KMS-11 (cell line): ENCODE results near the gene MARCHF5.
A peak's percentile ranks its signal among the peaks of the same experiment; 100 is the strongest.

Experiments
- H2AFZ ChIP-seq: fragments of 200-600 bp; sonication (generic); 2 replicates; pipeline ENCODE4 v1.6.1; 2016; ENCODE audit warnings: antibody characterized with exemption, mixed run types, low read depth
- H3K27ac ChIP-seq: fragments of 200-600 bp; sonication (generic); 2 replicates; pipeline ENCODE4 v1.6.1; 2016; ENCODE audit warnings: mild to moderate bottlenecking, mixed run types
- H3K27me3 ChIP-seq: fragments of 200-600 bp; sonication (generic); 2 replicates; pipeline ENCODE4 v1.6.1; 2017; ENCODE audit warnings: mild to moderate bottlenecking, low read depth, mixed run types, moderate library complexity; ENCODE audit not compliant: insufficient read depth
- H3K36me3 ChIP-seq: fragments of 200-600 bp; sonication (generic); 2 replicates; pipeline ENCODE4 v1.6.1; 2017; ENCODE audit warnings: mild to moderate bottlenecking, mixed run types; ENCODE audit not compliant: insufficient read depth
- H3K4me1 ChIP-seq: fragments of 200-600 bp; sonication (generic); 2 replicates; pipeline ENCODE4 v1.6.1; 2016; ENCODE audit warnings: mild to moderate bottlenecking, low read depth, mixed run types; ENCODE audit not compliant: poor library complexity, severe bottlenecking
- H3K4me2 ChIP-seq: fragments of 200-600 bp; sonication (generic); 2 replicates; pipeline ENCODE4 v1.7.0; 2016; ENCODE audit warnings: mild to moderate bottlenecking, mixed run types
- H3K4me3 ChIP-seq: fragments of 200-600 bp; sonication (generic); IDR thresholded peaks from 2 replicates; pipeline ENCODE4 v1.6.1; 2017; ENCODE audit warnings: low read depth, low read length, mixed read lengths; ENCODE audit not compliant: insufficient read depth
- H3K79me2 ChIP-seq: fragments of 200-600 bp; sonication (generic); 2 replicates; pipeline ENCODE4 v1.6.1; 2016; ENCODE audit warnings: low read depth, mixed run types; ENCODE audit not compliant: insufficient read depth
- H3K9ac ChIP-seq: fragments of 200-600 bp; sonication (generic); 2 replicates; pipeline ENCODE4 v1.6.1; 2016; ENCODE audit warnings: mild to moderate bottlenecking, mixed run types
- H4K20me1 ChIP-seq: fragments of 200-600 bp; sonication (generic); 2 replicates; pipeline ENCODE4 v1.6.1; 2016; ENCODE audit warnings: mild to moderate bottlenecking, mixed run types; ENCODE audit not compliant: insufficient read depth
- TF ChIP-seq, protein P1 (sequence below): fragments of 200-600 bp; sonication (generic); conservative IDR thresholded peaks from 2 replicates; pipeline ENCODE4 v1.6.1; 2017; ENCODE audit warnings: low read depth, mild to moderate bottlenecking, antibody characterized with exemption, low read length, moderate library complexity, mixed read lengths

Gene MARCHF5, protein sequence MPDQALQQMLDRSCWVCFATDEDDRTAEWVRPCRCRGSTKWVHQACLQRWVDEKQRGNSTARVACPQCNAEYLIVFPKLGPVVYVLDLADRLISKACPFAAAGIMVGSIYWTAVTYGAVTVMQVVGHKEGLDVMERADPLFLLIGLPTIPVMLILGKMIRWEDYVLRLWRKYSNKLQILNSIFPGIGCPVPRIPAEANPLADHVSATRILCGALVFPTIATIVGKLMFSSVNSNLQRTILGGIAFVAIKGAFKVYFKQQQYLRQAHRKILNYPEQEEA

DNA sequence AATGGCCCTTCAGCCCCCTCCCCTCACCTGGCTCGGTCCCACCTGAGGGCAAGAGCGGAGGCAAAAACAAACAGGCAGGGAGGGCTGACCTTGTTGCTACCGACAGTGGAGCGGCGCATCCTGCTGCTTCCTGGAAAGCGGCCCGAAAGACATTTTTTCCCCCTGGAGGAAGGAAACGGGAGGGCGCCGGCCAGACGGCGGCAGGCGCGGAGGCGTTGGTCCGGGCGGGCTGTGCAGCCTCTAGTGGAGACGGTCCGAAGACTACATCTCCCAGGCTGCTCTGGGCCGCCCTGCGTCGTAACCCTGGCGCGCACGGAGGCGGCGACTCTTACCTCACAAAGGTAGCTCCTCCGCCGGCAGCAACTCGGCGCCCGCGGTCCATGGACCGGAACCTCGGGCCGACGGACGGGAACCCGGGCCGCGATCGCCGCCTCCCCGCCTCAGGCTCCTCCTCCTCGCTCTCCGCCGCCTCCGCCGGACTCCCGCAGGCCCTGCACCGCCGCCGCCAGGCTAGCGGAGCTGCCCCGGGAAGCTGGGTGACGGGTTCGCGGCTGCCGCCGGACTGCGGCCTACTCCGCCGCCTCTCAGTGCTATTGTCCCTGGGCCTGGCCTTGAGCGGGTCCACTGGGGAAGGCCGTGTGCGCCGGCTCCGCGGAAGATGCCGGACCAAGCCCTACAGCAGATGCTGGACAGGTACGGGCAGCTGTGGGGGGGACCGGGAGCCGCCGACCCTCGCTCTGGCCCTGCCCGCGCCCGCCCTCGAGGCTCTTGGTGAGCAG lies at the start of gene MARCHF5, which contains the start of gene CPEB3:
MARCHF5 (plus strand) TSS at position 331 of the 779 bp plus-strand sequence; CDS start at position 659, 328 bp downstream.
CPEB3 (minus strand) TSS at position 242 of the 779 bp plus-strand sequence. CDS start 50,728 bp downstream, outside the sequence.
- Histone ChIP-seq H3K4me3 (no peak within 1 kb of the TSS), H3K27ac (peak within 1 kb of the TSS; percentile 72), H3K36me3 (no peaks in the 10 kb centered on the region), H4K20me1 (peaks cover 8% of the 10 kb centered on the region; the same call in 1 of the 2 replicates), H3K4me1 (peaks cover 36% of the 10 kb centered on the region), H3K4me2 (peak within 1 kb of the TSS; percentile 96), H3K79me2 (peaks cover 79% of the 10 kb centered on the region), H3K27me3 (no peaks in the 10 kb centered on the region), H2AFZ (peak within 1 kb of the TSS; percentile 98), H3K9ac (peak within 1 kb of the TSS; percentile 93)
- TF ChIP-seq, protein P1, sequence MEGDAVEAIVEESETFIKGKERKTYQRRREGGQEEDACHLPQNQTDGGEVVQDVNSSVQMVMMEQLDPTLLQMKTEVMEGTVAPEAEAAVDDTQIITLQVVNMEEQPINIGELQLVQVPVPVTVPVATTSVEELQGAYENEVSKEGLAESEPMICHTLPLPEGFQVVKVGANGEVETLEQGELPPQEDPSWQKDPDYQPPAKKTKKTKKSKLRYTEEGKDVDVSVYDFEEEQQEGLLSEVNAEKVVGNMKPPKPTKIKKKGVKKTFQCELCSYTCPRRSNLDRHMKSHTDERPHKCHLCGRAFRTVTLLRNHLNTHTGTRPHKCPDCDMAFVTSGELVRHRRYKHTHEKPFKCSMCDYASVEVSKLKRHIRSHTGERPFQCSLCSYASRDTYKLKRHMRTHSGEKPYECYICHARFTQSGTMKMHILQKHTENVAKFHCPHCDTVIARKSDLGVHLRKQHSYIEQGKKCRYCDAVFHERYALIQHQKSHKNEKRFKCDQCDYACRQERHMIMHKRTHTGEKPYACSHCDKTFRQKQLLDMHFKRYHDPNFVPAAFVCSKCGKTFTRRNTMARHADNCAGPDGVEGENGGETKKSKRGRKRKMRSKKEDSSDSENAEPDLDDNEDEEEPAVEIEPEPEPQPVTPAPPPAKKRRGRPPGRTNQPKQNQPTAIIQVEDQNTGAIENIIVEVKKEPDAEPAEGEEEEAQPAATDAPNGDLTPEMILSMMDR: no peak; the same call in none of the 2 replicates

DNA sequence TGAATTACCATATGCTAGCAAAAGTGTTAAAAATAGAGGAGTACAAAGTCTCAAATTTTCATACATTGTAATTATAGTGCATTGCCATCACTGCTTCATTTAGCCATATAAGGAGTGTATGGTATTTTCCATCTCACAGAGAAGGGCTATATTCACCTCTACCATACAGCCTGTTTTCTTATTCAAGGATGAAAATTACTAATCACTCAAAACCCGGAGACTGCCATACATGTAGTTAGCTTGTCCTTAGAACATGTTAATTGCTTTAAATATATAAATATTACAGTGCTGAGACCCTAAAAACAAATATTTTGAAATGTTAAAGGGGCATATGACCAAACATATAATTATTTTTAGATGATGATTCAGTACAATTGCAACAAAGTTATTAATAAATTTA lies 49.5 kb upstream of the MARCHF5 start:
- TF ChIP-seq, protein P1: no peak
- H3K79me2 ChIP-seq: no peaks in the 10 kb centered on the region; the same call in 1 of the 2 replicates
- H3K9ac ChIP-seq: peak overlapping the region; percentile 67; the same call in 1 of the 2 replicates
- peak overlapping the region; percentile 67 for H3K27ac ChIP-seq
- H3K4me1 ChIP-seq: peaks cover 34% of the 10 kb centered on the region
- no peak overlapping the region; the same call in 1 of the 2 replicates for H2AFZ ChIP-seq
- no peaks in the 10 kb centered on the region for H3K27me3 ChIP-seq
- H4K20me1 ChIP-seq: no peaks in the 10 kb centered on the region; the same call in 1 of the 2 replicates
- H3K36me3 ChIP-seq: no peaks in the 10 kb centered on the region
- H3K4me3 ChIP-seq: no peak overlapping the region
- H3K4me2 ChIP-seq: peak overlapping the region; percentile 96

DNA sequence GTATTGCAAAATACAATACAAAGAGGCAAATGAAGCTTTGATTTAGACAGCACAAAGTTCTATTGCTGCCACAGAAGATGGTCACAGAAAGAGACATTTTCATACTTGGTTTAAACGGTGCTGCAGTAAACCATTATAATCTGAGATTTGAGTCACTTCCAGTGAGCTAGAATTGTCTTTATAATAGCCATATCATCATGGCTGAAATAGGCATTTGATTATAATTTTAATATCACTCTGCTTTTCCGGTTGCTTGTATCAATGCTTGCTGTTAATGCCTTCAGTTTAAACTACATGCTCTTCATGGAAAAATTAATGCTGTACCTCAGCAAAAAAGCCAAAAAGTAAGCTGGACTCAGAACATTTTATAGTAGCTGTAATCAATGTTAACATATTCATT lies 48.6 kb upstream of the MARCHF5 start:
- Histone ChIP-seq H3K79me2 (no peaks in the 10 kb centered on the region; the same call in 1 of the 2 replicates), H4K20me1 (no peaks in the 10 kb centered on the region; the same call in 1 of the 2 replicates), H3K4me1 (peaks cover 34% of the 10 kb centered on the region), H3K36me3 (no peaks in the 10 kb centered on the region), H3K4me3 (no peak overlapping the region), H3K9ac (no peak overlapping the region), H2AFZ (no peak overlapping the region), H3K4me2 (no peak overlapping the region; the same call in 1 of the 2 replicates), H3K27ac (0 out of 2 replicates have a peak overlapping the region, but pooled peaks have one; percentile 7), H3K27me3 (no peaks in the 10 kb centered on the region)
- TF ChIP-seq, protein P1: no peak

DNA sequence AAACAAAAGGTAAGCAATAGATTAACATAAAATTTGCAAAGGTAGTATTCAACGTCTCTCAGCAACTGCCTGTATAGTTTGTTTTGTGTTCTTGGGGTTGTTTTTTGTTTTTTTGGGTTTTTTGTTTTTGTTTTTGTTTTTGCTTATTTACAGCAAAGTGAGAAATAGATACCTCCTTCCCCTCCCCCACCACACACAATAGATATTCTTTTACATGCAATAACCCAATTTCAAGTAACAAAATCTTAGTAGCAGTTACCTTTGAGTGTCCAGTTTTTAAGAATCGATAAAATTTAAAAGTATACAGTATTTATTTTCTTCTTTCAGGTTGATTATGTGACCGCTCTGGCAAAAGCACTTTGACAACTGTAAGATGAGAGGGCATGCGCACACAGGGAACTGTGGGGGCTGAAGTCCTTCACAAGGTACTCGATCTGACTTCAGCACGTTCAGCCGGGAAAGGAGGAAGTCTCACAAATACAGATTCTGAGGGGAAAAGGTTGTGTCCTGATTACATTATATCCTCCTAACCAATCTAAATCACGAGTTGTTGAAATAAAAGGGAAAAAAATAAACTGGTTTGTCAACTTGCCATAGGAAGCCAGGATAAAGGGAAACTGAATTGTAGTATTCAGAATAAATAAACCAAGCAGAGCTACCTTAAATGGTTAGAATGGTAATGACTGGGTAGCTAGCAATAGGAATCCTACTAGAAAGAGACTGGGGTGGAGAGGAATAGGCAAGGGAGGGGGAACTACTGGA lies 47.9 kb upstream of the MARCHF5 start:
- TF ChIP-seq, protein P1: no peak
- H3K9ac ChIP-seq: no peak overlapping the region
- no peaks in the 10 kb centered on the region; the same call in 1 of the 2 replicates for H4K20me1 ChIP-seq
- peak overlapping the region; percentile 30; the same call in 1 of the 2 replicates for H3K4me2 ChIP-seq
- no peaks in the 10 kb centered on the region; the same call in 1 of the 2 replicates for H3K79me2 ChIP-seq
- no peak overlapping the region for H3K4me3 ChIP-seq
- H3K36me3 ChIP-seq: no peaks in the 10 kb centered on the region
- no peak overlapping the region for H2AFZ ChIP-seq
- no peak overlapping the region for H3K27ac ChIP-seq
- H3K4me1 ChIP-seq: peaks cover 32% of the 10 kb centered on the region
- no peaks in the 10 kb centered on the region for H3K27me3 ChIP-seq
